ENCODE results near the gene ACOT7. TPM values are rescaled to one million over a fixed set of nuclear protein-coding genes. Genes with fewer than 3 reads are reported as not detected.

Gene ACOT7
- total RNA-seq, 2 donors from 2014 or later: 46.0 to 75.8 TPM

DNA sequence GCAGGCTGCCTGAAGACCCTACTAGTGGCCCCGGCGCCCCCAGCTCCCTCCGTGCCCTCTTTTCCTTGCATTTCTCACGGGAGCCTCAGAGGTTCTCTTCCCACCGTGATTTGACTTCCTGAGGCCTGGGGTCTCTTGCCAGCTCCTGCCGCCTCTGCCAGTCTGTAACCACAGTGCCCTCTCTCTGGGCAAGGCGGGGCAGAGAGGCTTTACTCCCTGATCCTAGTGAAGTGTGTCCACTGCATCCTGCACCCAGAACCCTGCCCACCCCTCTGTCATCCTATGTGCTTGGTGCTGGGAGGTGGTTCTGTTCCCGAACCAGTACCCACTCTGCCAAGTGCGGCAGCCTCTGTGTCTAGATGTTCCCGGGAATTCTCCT is 33.4 kb upstream of the ACOT7 start:
- Mint-ChIP-seq H3K36me3 (no peaks in the 10 kb centered on the region), H3K9me3 (no peaks in the 10 kb centered on the region), H3K27ac (no peak overlapping the region)
- DNase-seq (ENCODE audit: low spot score in 2 of 2) (no peak), ATAC-seq (no peak)

DNA sequence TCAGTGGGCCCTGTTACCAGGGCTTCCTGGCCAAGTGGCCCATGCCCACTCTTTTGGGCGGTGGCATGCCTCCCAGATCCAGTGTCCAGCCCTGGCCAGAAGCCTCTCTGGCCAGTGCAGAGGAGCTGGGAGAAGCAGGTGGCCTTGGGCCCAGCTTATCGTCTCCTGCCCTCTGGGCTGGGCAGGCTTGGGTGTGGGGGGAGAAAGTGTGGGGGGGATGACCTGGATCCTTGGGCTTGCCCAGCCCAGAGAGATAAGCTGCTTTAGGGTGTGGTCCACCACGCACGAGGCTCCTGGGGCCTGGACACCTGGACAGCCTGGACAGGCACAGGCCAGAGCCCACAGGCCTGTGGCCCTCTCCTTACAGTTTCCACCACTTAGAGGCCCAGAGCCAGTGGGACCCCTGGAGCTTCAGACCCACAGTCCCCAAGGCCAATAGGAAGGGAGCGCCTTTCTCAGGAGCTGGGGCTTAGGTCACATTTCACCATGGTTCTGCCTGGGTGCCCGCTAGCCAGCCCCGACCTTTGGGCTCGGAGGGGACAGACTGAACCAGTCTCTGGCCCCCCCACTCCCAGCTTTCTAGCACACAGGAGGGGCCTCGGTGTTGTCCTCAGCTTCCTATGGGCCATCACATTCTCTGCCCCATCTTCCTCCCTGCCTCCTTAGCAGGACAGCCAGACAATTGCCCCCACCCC is 32.9 kb upstream of the ACOT7 start:
- Mint-ChIP-seq H3K27ac (no peak overlapping the region), H3K9me3 (no peaks in the 10 kb centered on the region), H3K36me3 (no peaks in the 10 kb centered on the region)
- DNase-seq (ENCODE audit: low spot score in 2 of 2) (no peak), ATAC-seq (no peak)

DNA sequence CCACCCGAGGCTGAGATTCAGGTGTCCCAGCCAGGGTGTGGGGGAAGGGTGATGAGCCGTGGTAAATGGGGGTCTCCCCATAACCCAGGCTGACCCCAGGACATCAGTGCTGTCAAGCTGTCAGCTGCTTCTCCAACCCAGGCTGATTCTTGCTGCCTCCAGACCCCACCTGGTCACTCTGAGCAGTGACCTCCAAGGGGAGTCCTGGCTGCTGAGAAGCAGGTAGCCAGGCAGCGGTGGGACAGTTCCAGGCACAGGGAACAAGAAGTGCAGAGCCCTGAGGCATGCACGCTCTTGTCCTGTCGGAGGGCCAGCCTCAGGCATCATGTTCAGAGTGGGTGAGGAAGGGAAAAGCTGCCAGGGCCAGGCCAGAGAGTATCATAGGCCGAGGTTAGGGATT is 32.1 kb upstream of the ACOT7 start:
- H3K36me3 Mint-ChIP-seq: no peaks in the 10 kb centered on the region
- no peak for DNase-seq (ENCODE audit: low spot score in 2 of 2)
- no peak overlapping the region for H3K27ac Mint-ChIP-seq
- H3K9me3 Mint-ChIP-seq: no peaks in the 10 kb centered on the region
- no peak for ATAC-seq

DNA sequence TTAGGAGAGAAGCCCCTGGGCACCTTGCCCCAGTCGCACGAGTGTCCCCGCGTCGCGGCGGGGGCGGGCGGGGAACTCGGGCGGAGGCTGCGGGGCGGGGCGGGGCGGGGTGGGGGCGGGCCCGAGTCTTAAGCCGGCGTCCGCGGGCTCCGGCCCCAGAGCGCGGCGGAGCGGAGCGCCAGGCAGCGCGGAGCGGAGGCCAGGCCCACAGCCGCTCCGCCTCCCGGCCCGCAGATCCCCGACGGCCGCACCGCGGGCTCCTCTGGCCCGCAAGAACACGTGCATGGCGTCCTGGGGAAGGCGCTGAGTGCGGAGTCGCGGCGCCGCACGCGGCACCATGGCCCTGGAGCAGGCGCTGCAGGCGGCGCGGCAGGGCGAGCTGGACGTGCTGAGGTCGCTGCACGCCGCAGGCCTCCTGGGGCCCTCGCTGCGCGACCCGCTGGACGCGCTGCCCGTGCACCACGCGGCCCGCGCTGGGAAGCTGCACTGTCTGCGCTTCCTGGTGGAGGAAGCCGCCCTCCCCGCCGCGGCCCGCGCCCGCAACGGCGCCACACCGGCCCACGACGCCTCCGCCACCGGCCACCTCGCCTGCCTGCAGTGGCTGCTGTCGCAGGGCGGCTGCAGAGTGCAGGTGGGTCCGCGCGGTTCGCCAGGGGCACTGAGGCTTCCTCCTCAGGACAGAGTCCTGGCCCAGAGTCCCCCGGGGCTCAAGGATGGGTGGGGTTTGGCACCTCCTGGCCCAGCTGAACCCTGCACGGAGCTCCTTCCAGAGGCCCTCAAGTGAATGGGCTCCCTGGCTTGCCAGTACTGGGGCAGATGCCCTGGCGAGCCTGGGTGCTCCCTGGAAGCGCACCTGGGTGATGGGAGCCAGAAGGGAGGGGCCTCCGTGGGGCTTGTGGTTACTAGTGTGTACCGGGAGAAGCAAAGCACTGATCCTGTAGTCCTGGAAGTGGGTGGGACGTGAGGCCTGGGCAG is 31.3 kb upstream of the ACOT7 start, which contains the start of gene ESPN:
ESPN (plus strand) TSS at position 158 of the 975 bp plus-strand sequence; CDS start at position 338, 180 bp downstream.
- no peak for DNase-seq (ENCODE audit: low spot score in 2 of 2)
- peak; percentile 22 to 32 for ATAC-seq
- Mint-ChIP-seq H3K9me3 (no peaks in the 10 kb centered on the region), H3K27ac (no peak within 1 kb of the TSS), H3K36me3 (no peaks in the 10 kb centered on the region)

DNA sequence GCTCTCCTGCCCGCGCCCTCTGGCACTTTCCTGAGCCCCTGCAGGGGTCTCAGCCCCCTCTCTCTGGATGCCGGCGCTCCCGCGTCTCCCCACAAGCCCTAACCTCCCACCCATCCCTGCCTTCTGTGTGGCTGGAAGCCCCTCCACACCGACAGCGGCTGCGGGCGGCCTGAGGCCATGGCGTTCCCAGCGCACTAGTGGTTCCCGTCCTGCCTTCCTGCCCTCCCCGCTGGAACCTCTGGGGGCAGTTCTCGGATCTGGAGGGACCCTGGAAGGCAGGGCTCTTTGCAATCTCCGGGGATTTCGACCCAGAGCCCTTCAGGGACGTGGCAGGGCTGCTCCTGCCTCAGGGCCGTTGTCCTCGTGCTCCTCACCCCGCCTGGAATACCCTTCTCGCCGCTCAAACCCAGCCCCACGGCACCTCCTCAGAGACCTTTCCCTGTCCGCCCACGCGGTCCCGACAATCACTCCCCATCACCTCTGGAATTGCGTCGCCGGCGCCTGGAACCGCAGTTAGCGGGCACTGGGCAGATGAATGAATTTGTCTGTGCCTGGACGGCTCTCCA is 30.5 kb upstream of the ACOT7 start:
- no peaks in the 10 kb centered on the region for H3K9me3 Mint-ChIP-seq
- H3K27ac Mint-ChIP-seq: no peak overlapping the region
- H3K36me3 Mint-ChIP-seq: no peaks in the 10 kb centered on the region
- ATAC-seq (peak; percentile 9 to 12), DNase-seq (ENCODE audit: low spot score in 2 of 2) (no peak)

DNA sequence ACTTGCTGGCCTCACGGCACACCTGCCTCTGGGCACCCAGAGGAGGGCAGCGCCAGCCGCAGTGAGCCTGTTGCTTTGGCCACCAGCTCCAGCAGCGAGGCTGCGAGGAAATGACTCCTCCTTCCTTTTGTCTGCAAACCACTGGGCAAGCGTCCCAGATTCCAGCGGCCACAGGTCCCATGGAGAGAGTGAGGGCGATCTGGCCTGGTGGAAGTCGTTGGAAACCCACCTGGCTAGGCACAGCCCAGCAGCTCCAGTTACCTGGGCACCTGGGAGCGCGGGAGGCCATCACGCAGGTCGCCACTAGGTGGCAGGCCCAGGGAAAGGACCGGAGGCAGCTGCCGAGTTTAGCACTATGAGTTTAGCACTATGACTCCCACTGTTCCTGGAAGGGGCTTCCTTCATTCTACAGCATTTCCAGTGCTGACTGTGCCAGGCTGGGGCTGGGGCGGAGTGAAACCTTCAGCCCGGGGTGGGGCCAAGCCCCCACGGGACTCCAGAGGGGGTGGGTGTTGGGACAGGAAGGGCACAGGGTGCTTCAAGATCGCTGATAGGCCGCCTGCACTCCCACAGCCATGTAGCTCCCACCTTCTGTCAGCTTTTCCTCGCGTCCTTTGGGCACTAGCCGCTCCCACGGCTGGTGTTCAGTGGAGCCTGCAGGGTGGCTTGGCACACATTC is 29.9 kb upstream of the ACOT7 start:
- DNase-seq (ENCODE audit: low spot score in 2 of 2): peak in 1 of 2 donors; percentile 80
- H3K36me3 Mint-ChIP-seq: no peaks in the 10 kb centered on the region
- no peak overlapping the region for H3K27ac Mint-ChIP-seq
- no peaks in the 10 kb centered on the region for H3K9me3 Mint-ChIP-seq
- peak; percentile 71 to 81 for ATAC-seq

DNA sequence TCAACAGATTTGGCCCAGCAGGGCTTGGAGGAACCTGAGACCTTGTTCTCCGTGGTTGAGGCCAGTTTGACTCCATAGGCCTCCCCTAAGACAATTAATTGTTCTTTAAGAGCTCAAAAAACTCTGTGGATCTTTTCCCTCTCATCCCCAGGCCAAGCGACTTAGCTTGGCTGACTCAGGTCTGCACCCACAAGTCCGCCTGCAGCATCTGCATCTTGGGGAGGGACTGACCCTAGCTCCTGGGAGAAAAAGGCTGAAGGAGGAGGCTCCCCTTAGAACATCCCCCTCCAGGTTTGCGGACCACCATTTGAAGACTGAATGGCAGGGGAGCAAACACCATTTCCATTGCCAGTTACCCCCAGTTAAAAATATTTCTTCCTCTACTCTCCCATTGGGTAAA is 27.7 kb upstream of the ACOT7 start:
- Mint-ChIP-seq H3K9me3 (no peaks in the 10 kb centered on the region), H3K27ac (no peak overlapping the region), H3K36me3 (no peaks in the 10 kb centered on the region)
- ATAC-seq: no peak
- DNase-seq (ENCODE audit: low spot score in 2 of 2): no peak

DNA sequence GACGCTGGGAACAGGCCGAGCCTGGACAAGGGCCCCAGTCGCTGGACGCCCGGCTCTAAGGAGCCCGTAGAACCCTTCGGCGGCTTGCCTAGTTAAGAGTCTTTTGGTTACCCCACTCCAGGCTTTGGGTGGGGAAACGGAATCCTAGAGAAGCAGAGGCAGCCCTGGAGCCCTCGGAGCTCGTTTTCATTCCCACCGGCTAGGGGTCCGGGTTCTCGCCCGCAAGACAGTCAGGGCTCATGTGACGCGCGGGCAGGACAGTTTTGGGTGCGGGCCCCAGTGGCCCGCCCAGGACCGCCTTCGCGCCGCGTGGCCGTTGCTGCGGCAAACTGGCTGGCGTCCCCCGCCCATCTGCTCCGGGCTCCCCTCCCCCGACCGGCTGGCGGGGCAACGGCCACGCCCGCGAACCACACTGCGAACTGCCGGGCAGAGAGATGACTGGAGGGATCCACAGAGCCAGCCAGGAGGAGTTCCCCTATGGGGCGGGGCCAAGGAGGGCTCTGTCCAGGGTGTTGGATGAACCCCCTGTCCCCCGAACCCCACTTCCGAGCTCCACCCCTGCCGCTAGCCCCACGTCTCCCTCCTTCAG is 27.0 kb upstream of the ACOT7 start:
- no peak for DNase-seq (ENCODE audit: low spot score in 2 of 2)
- no peaks in the 10 kb centered on the region for H3K36me3 Mint-ChIP-seq
- no peaks in the 10 kb centered on the region for H3K9me3 Mint-ChIP-seq
- no peak for ATAC-seq
- H3K27ac Mint-ChIP-seq: no peak overlapping the region

DNA sequence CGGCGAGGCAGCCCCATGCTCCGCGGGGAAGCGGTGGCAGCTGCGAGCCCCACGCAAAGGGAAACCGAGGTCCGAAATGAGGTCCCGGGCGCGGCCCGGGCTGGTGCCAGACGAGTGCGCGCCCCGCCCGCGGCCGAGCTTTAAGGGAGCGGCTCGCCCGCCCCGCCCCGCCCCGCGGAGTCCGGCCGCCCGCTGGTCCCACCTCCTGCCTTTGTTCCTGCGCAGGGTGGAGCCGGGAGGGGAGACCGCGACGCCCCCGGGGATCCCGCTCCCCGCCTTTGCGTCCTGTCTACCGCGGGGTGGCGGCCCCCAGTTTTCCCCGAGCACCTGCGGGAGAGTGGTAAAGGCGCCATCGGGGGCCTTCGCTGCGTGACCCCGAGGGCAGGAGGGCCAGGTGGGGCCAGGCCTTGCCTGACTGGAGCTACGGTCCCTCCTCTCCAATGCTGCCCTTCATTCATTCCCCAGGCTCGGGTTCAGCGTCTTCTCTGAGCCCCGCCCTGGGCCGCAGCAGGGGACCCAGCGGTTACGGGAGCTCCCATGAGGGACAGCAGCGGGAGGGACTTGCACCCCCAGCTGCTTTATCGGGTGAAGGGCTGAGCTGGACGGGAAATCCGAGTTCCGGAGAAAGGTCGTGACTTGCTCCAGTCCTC is 26.4 kb upstream of the ACOT7 start, which contains the start of gene HES2:
HES2 (minus strand) TSS at position 116 of the 650 bp plus-strand sequence; CDS start at position 17, 99 bp downstream.
- Mint-ChIP-seq H3K9me3 (no peaks in the 10 kb centered on the region), H3K27ac (no peak within 1 kb of the TSS), H3K36me3 (no peaks in the 10 kb centered on the region)
- no peak for DNase-seq (ENCODE audit: low spot score in 2 of 2)
- no peak for ATAC-seq

DNA sequence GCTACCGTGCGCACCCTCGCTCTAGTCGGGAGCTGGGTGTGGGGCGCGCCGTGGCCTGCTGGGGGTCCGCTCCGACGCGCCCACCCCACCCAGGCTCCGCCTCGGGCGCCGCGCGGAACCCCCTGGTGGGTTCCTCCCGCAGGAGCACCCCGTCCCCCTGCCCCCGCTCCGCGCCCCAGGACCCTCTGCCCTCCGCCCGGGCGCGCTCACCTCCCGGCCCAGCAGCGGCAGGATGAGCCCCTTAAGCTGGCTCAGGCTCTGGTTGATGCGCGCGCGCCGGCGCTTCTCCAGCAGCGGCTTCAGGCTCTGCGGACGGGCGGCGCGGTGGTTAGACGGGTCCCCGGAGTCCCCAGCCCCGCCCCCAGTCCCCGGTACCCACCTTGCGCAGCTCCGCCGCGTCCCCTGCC is 25.8 kb upstream of the ACOT7 start:
- ATAC-seq (no peak), DNase-seq (ENCODE audit: low spot score in 2 of 2) (no peak)
- H3K36me3 Mint-ChIP-seq: peaks cover 0 to under 1% of the 10 kb centered on the region in 2 donors
- H3K9me3 Mint-ChIP-seq: no peaks in the 10 kb centered on the region
- H3K27ac Mint-ChIP-seq: no peak overlapping the region

DNA sequence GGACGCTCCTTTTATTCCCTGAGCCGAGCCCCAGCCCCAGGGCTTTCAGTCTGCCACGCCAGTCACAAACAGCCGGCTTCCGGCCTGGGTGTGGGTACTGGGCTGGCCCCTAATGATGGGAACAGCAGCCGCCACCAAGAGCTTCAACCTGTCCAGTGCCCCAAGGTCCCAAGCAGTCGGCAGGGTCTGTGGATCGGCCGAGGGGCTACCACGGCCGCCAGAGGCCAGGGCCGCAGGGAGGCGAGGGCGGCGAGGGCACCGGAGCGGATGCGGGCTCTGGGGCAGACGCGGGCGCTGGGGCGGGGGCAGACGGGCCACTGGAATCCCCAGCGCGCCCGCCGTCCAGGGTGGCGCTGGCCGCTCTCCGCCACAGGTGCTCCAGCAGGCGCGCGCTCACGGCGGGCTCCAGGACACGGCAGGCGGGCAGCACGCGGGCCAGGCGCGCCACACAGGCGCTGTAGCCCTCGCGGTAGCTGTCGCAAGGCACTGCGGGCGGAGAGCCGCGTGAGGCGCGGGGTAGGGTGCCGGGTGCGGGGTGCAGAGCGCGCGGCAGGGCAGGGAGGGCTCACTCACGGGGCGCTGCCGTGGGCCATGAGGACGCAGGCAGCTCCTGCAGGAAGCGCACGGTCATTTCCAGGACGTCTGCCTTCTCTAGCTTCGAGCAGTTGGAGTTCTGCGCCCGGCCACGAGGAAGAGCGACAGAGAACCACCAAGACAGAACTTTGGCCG is 25.3 kb upstream of the ACOT7 start:
- H3K9me3 Mint-ChIP-seq: no peaks in the 10 kb centered on the region
- no peak overlapping the region for H3K27ac Mint-ChIP-seq
- H3K36me3 Mint-ChIP-seq: peaks cover 0 to 4% of the 10 kb centered on the region in 2 donors
- ATAC-seq: no peak
- DNase-seq (ENCODE audit: low spot score in 2 of 2): no peak

DNA sequence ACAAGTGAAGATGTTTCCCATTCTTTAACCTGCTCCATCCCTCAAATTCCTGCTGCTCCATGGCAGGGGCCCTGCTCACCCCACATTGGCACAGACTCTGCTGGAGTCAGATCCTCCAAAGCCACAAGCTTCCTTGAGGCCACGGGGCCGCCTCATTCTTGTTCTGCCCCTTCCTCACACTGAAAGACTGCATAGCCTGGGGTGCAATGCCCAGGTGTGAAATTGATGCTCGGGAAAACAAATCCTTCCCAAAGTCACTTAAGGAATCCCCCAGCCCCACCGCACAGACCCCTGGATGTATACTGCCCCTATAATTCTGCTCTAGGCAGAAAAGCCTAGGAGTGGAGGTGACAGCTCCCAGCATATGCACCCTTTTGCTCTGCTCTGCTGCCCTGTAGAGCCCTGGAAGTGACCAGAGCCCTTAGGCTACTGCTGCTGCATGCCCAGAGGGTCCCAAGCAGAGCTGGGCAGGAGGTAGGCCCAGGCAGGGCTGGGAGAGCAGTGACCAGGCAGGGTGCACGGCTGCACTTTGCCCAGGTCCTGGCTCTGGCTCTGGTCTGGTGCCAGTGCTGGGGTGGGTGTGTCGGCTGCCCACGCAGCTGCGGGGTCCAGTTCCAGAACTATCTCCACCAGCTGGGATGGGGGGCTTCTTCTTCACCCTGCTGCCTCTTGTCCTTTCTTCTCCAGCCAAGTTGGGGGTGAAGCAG is 24.5 kb upstream of the ACOT7 start:
- Mint-ChIP-seq H3K27ac (no peak overlapping the region), H3K9me3 (no peaks in the 10 kb centered on the region), H3K36me3 (peaks cover 0 to 4% of the 10 kb centered on the region in 2 donors)
- DNase-seq (ENCODE audit: low spot score in 2 of 2): no peak
- ATAC-seq: no peak

DNA sequence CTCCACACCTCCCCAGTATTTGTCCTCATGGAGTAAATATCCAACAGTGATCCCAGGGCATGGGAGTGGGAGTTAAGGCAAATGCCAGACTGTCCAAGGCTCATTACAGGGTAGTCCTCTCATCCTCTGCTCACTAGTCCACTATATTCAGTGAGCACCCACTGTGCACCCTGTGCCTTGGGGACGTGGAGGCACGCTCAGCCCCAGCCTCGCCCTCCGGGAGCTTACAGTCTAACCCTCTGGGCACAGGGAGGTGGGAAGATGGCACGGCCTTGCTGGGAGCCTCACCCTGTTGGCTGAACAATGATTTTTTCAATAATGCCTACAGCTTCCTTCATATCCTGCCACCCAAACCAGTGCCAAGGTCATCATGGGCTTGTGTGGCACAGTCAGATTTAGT is 23.3 kb upstream of the ACOT7 start:
- Mint-ChIP-seq H3K36me3 (peaks cover 0 to 4% of the 10 kb centered on the region in 2 donors), H3K27ac (no peak overlapping the region), H3K9me3 (no peaks in the 10 kb centered on the region)
- DNase-seq (ENCODE audit: low spot score in 2 of 2) (no peak), ATAC-seq (no peak)

DNA sequence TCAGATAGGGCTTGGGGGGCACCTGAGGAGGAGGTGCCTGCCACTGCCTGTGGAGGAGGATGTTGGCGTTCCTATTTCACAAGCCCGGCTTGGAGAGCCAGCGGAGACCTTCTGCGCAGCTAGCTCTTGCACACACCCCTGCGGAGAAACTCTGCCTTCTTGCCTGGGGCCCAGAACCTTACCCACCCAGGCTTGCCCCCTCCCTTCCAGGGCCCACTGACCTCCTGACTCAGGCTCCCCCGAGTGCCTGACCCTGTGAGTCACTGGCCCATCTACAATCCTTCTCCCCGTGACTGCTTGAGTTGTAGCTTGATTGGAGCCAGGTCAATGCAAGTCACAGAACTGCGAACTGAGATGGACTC is 22.7 kb upstream of the ACOT7 start:
- ATAC-seq: no peak
- DNase-seq (ENCODE audit: low spot score in 2 of 2): no peak
- peak overlapping the region in 1 of 2 donors; percentile 97 for H3K27ac Mint-ChIP-seq
- no peaks in the 10 kb centered on the region for H3K9me3 Mint-ChIP-seq
- peaks cover 0 to 4% of the 10 kb centered on the region in 2 donors for H3K36me3 Mint-ChIP-seq
